ENCODE data around the gene AKAP13.

GRCh38 chr15:85527895-85528294 is 147.5 kb downstream of the AKAP13 start:
- TF ChIP-seq CTCF (IDR thresholded peaks at IDR 0.05; ENCODE audit: low read depth, low read length) (no peak), MYC (IDR thresholded peaks at IDR 0.05; ENCODE audit: low read depth, low read length) (no peak), POLR2A (IDR thresholded peaks at IDR 0.05; ENCODE audit: extremely low read depth, insufficient read length) (no peak), MAX (IDR thresholded peaks at IDR 0.05; ENCODE audit: low read depth, low read length) (no peak)

Measured in NB4 (cell line).